Measurements from ENCODE around the gene PFDN4.
A peak's percentile ranks its signal among the peaks of the same experiment; 100 is the strongest.

The PFDN4 gene

DNA sequence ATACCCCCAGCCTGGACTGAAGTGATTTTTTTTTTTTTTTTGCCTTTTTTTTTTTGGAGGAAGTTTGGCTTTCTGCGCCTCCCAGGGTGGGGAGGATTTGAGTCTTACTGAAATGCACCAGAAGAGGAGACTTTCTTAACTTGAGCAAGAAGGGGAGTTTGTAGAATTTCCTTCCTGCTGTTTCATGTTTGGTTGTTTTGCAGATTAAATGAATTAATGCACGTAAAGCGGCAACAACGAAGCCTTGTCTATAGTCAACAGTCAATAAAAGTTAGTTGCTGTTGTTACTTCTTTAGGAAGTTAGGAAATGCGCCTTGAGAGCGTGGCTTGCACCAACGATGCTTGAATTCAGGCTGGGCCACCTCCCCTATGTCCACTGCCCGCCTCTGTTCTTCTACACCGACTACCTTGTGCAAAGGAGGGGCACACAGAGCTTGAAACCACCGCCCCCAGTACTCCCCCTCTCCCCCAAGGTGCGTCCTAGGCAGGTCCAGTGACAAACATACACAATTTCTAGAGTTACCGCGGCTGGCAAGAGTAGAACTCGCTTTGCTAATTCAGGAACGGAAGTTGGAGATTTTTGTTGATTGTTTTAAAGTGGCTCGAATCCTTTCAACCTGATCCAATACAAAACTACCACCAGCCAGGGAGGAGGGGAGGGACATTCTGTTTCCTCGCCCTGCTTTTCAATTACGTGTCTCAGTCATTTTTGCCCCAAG, 33.3 kb upstream of the PFDN4 start:
- no peak for DNase-seq

DNA sequence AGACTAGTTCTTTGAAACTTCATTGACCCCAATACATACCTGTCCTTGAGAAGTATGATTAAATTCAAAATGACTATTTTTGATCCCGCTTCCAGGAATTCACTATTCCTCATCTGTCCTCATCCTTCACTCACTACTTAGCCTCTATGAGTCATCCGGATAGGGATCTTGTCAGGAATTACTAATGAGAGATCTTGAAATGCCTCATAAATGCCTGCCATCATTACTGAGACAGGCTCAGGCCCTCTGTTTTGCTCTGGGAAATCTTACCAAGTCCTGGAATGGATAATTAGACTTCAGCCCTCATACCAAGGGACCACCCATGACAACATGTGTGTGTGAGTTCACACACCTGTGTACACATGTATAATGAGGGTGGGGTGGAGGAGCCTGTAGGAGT, 31.3 kb upstream of the PFDN4 start:
- no peak for DNase-seq

DNA sequence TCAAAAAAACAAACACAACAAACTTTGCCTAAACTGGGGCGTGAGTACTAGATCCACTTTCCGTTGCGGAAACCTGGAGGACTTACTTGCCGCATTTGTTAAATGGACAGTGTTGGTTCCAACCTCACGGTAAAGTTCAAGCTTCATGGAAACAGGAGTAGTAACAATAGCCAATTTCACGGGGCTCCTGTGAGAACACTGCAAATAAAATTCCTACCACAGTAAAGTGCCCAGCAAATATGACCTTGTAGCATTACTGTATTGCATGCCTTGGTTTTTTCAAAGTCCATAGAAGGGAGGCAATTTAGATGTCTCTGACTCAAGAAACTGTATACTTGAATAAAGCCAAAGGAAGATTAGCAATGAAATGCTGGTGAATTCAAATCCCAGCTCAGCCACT, 30.5 kb upstream of the PFDN4 start:
- DNase-seq = no peak

DNA sequence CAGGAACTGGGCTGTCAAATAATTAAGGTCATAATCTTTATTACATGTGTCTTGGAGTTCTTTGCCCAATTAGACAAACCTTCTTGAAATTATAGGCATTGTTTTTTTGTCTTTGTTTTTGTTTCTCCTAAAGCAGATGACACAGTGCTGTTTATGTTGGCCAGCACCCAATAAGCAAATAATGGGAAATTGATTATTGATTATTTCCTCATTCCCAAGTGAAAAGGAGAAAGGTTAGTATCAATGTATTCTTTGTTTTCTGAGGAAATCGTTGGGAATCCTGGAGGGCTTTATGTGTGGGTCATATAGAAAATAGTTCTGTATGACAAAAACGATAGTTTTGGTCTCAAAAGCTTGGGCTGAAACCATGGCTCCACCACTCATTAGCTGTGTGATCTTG, 29.6 kb upstream of the PFDN4 start:
- DNase-seq = no peak

DNA sequence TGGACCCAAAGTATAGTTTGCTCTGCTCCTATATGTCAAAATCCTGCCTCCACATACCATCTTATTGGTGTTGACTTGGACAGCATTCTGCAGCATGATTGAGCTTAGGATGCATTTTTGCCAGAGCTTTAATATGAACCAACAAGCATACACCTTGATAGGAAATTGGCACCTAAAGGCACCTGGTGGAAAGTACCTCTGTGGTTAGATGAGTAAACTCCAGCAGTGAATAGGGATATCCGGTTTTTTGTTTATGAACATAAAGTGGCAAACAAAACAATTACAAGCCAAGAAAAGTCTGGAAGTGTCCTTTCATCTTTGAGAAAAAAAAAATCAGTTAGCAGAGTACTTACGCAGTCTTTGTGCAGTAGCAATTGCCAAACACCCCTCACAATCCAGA, 27.9 kb upstream of the PFDN4 start:
- no peak for DNase-seq

GRCh38 chr20:54180931-54181330, 27.0 kb upstream of the PFDN4 start:
- DNase-seq = no peak

GRCh38 chr20:54184071-54184470, 23.8 kb upstream of the PFDN4 start:
- no peak for DNase-seq

GRCh38 chr20:54184904-54185626, 22.8 kb upstream of the PFDN4 start:
- DNase-seq = no peak

DNA sequence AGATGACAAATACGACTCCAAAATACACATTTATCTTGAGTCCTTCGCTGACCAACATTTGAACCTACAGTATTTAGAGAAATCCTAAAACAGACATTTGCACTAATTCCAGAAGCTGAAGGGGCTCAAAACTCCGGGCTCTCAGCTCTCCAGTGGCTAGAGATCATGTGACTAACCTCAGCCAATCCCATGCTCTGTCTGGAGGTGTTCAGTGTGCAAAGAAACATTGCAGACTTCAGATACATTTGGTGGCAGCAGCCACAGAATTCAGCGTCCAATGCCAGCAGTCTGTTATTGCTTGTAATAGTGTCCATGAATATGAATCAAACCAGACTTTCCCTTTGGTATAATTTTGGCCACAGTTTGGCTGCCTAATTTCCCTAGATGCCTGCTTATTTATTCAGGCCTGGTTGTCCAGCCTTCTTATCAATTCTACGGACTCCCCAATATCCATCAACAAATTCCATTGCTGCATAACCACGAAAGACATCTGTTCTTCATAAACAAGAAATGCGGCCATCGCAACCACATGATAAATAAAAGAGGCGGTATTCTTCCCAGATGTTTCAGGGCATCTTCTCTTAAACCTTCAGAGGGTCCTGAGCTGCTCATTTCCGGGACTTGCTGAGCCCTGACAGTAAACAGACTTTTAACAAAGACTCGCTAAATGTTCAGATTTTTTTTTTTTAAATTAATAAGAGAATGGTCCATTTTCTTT, 19.6 kb upstream of the PFDN4 start:
- DNase-seq = no peak

GRCh38 chr20:54189630-54190029, 18.3 kb upstream of the PFDN4 start:
- DNase-seq = no peak

GRCh38 chr20:54190217-54190616, 17.7 kb upstream of the PFDN4 start:
- DNase-seq = no peak

- no peak for DNase-seq
Observed at GRCh38 chr20:54193817-54194216, 14.1 kb upstream of the PFDN4 start.

GRCh38 chr20:54194724-54195438, 13.0 kb upstream of the PFDN4 start:
- DNase-seq = no peak

- no peak for DNase-seq
Observed at GRCh38 chr20:54195483-54196472, 12.1 kb upstream of the PFDN4 start.

GRCh38 chr20:54197621-54198604, 10.0 kb upstream of the PFDN4 start:
- no peak for DNase-seq

DNA sequence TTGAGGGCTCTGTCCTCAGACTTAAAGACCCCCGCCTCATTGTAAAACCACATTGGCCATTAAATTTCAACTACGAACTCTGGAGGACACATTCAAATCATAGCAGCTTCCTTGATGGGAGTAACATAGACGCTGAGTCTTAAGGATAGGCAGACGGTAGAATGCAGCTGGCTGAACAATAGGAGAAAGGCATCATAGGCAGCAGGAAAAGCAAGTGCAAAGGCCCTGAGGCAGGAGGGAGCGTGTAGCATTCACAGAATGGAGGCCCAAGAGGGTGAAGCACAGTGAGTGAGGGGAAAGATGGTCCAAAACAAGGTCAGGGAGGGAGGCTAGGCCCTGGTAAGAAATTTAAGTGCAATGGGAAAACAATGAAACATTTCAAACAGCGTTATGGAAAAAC, 8.6 kb upstream of the PFDN4 start:
- no peak for DNase-seq

GRCh38 chr20:54199721-54200176, 8.1 kb upstream of the PFDN4 start:
- DNase-seq = peak; percentile 39 to 45

DNA sequence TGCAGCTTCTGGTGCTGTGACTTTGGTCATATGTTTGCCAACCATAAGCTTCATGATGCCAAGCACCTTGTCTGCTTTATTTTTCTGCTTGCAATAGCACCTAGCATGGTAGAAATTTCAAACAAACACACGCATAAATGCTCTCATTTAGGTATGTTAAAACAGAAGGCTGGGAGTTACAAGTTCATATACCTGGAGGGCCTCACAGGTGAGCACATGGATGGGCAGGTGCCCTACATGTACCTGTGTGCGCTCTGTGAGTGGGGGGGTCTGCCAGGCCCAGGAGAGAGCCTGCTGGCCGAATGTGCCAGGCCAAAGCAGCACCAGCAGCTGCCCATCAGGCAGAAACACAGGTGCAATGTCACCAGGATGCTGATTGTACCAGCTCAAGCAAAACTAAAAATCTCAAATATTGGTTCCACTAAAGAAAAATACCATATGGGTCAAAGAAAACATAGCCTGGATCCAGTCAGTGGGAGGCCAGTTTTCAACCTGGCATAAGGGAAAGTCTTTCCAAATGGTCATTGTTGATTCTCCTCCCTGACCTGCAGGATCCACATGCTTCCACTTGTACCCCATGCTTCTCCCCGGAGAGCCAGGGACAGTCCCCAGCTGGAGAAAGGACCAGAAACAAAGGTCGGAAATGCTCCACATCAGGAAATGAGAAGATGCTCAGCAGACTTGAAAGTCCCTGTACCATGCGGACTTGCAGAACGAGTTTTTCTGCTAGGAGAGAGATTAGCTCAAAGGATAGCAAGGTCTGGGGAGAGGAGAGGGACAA, 7.2 kb upstream of the PFDN4 start:
- DNase-seq = no peak

GRCh38 chr20:54201268-54201846, 6.5 kb upstream of the PFDN4 start:
- DNase-seq = no peak
